ENCODE measurements around the gene EP300.
"Not testable (repeated sequence)": the region's sequence is repeated elsewhere in the genome, so short reads cannot be mapped to it uniquely, and the experiment has no call there.

Gene EP300

GRCh38 chr22:41066341-41066740, 26.1 kb upstream of the EP300 start:
- not testable (repeated sequence) for H3K36me3 ChIP-seq (ENCODE audit: control insufficient read depth in 1 of 2, insufficient read depth in 2 of 2, low read depth in 1 of 2, low read length in 2 of 2); H4K8ac ChIP-seq (ENCODE audit: low read length); H3K14ac ChIP-seq (ENCODE audit: low read length in 2 of 2); H2AK5ac ChIP-seq (ENCODE audit: low read length, severe bottlenecking); H3K79me1 ChIP-seq (replicated peaks; ENCODE audit: low read length, poor library complexity, severe bottlenecking); H3K23ac ChIP-seq (ENCODE audit: low read length in 2 of 2); H3K4me3 ChIP-seq (ENCODE audit: insufficient read depth in 1 of 2, low read depth in 1 of 2, low read length in 2 of 2); DNase-seq; H3K27ac ChIP-seq (ENCODE audit: low read length, poor library complexity, severe bottlenecking); H2BK120ac ChIP-seq (ENCODE audit: low read depth, low read length); H3K18ac ChIP-seq (ENCODE audit: low read depth in 1 of 2, low read length in 2 of 2); H2BK15ac ChIP-seq (ENCODE audit: low read depth, poor library complexity, severe bottlenecking); H3K27me3 ChIP-seq (ENCODE audit: control insufficient read depth in 1 of 2, insufficient read depth in 1 of 2, low read length in 2 of 2); H4K91ac ChIP-seq (ENCODE audit: low read length); H2BK5ac ChIP-seq (ENCODE audit: low read depth, low read length, poor library complexity, severe bottlenecking); H3K4me2 ChIP-seq (ENCODE audit: low read length, poor library complexity, severe bottlenecking); H3K9ac ChIP-seq (ENCODE audit: low read length); H2AFZ ChIP-seq (ENCODE audit: low read depth, low read length); H3K4ac ChIP-seq (ENCODE audit: low read depth in 1 of 2, low read length in 2 of 2); H2BK12ac ChIP-seq (ENCODE audit: low read length in 2 of 2); H3K4me1 ChIP-seq (ENCODE audit: control insufficient read depth, insufficient read depth, low read depth, low read length); H3K9me3 ChIP-seq (ENCODE audit: control insufficient read depth, low read length)
- WGBS = 93% methylated on average over 8 of the region's 8 CpGs

- H4K91ac ChIP-seq (ENCODE audit: low read length); H3K27me3 ChIP-seq (ENCODE audit: control insufficient read depth in 1 of 2, insufficient read depth in 1 of 2, low read length in 2 of 2); H2BK5ac ChIP-seq (ENCODE audit: low read depth, low read length, poor library complexity, severe bottlenecking); H2BK12ac ChIP-seq (ENCODE audit: low read length in 2 of 2); H3K36me3 ChIP-seq (ENCODE audit: control insufficient read depth in 1 of 2, insufficient read depth in 2 of 2, low read depth in 1 of 2, low read length in 2 of 2); H3K4me2 ChIP-seq (ENCODE audit: low read length, poor library complexity, severe bottlenecking); H2AFZ ChIP-seq (ENCODE audit: low read depth, low read length); H3K14ac ChIP-seq (ENCODE audit: low read length in 2 of 2); H2AK5ac ChIP-seq (ENCODE audit: low read length, severe bottlenecking); H3K4ac ChIP-seq (ENCODE audit: low read depth in 1 of 2, low read length in 2 of 2); H3K27ac ChIP-seq (ENCODE audit: low read length, poor library complexity, severe bottlenecking); H3K18ac ChIP-seq (ENCODE audit: low read depth in 1 of 2, low read length in 2 of 2); H2BK120ac ChIP-seq (ENCODE audit: low read depth, low read length); H3K9ac ChIP-seq (ENCODE audit: low read length); H2BK15ac ChIP-seq (ENCODE audit: low read depth, poor library complexity, severe bottlenecking); H3K79me1 ChIP-seq (replicated peaks; ENCODE audit: low read length, poor library complexity, severe bottlenecking); H3K23ac ChIP-seq (ENCODE audit: low read length in 2 of 2); H3K4me1 ChIP-seq (ENCODE audit: control insufficient read depth, insufficient read depth, low read depth, low read length); H3K4me3 ChIP-seq (ENCODE audit: insufficient read depth in 1 of 2, low read depth in 1 of 2, low read length in 2 of 2); DNase-seq; H3K9me3 ChIP-seq (ENCODE audit: control insufficient read depth, low read length): not testable (repeated sequence)
- H4K8ac ChIP-seq (ENCODE audit: low read length) = peak overlapping the region; percentile 28
- 97% methylated on average over 9 of the region's 10 CpGs for WGBS
These were observed 24.4 kb upstream of the EP300 start for GRCh38 chr22:41067968-41068367.

- H3K4me3 ChIP-seq (ENCODE audit: insufficient read depth in 1 of 2, low read depth in 1 of 2, low read length in 2 of 2) = no peak overlapping the region
- DNase-seq = no peak
- no peak overlapping the region for H4K91ac ChIP-seq (ENCODE audit: low read length)
- H3K36me3 ChIP-seq (ENCODE audit: control insufficient read depth in 1 of 2, insufficient read depth in 2 of 2, low read depth in 1 of 2, low read length in 2 of 2) = no peaks in the 10 kb centered on the region
- H4K8ac ChIP-seq (ENCODE audit: low read length) = no peak overlapping the region
- no peak overlapping the region for H2AFZ ChIP-seq (ENCODE audit: low read depth, low read length)
- H3K27me3 ChIP-seq (ENCODE audit: control insufficient read depth in 1 of 2, insufficient read depth in 1 of 2, low read length in 2 of 2) = peaks cover 0 to 10% of the 10 kb centered on the region in 2 experiments
- H2BK5ac ChIP-seq (ENCODE audit: low read depth, low read length, poor library complexity, severe bottlenecking) = no peak overlapping the region
- no peak overlapping the region for H3K4me2 ChIP-seq (ENCODE audit: low read length, poor library complexity, severe bottlenecking)
- H2AK5ac ChIP-seq (ENCODE audit: low read length, severe bottlenecking) = no peak overlapping the region
- 97% methylated on average over 14 of the region's 14 CpGs for WGBS
- H2BK120ac ChIP-seq (ENCODE audit: low read depth, low read length) = no peak overlapping the region
- H3K14ac ChIP-seq (ENCODE audit: low read length in 2 of 2) = no peak overlapping the region
- no peak overlapping the region for H2BK15ac ChIP-seq (ENCODE audit: low read depth, poor library complexity, severe bottlenecking)
- no peak overlapping the region for H3K23ac ChIP-seq (ENCODE audit: low read length in 2 of 2)
- H3K27ac ChIP-seq (ENCODE audit: low read length, poor library complexity, severe bottlenecking) = no peak overlapping the region
- H2BK12ac ChIP-seq (ENCODE audit: low read length in 2 of 2) = no peak overlapping the region
- H3K4ac ChIP-seq (ENCODE audit: low read depth in 1 of 2, low read length in 2 of 2) = no peak overlapping the region
- no peaks in the 10 kb centered on the region for H3K4me1 ChIP-seq (ENCODE audit: control insufficient read depth, insufficient read depth, low read depth, low read length)
- H3K9me3 ChIP-seq (ENCODE audit: control insufficient read depth, low read length) = no peaks in the 10 kb centered on the region
- H3K18ac ChIP-seq (ENCODE audit: low read depth in 1 of 2, low read length in 2 of 2) = no peak overlapping the region
- H3K9ac ChIP-seq (ENCODE audit: low read length) = no peak overlapping the region
- no peaks in the 10 kb centered on the region for H3K79me1 ChIP-seq (replicated peaks; ENCODE audit: low read length, poor library complexity, severe bottlenecking)
These were observed 21.6 kb upstream of the EP300 start for GRCh38 chr22:41070665-41071331.

DNA sequence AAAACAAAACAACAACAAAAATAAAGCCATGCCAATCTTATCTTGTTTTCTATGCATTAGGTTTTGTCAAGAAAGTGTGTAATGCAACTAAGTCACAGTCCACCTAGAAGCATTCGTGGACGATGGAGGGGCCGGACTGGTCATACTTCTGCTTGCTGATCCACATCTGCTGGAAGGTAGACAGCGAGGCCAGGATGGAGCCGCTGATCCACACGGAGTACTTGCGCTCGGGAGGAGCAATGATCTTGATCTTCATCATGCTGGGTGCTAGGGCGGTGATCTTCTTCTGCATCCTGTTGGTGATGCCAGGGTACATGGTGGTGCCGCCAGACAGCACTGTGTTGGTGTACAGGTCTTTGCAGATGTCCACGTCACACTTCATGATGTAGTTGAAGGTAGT, 18.3 kb upstream of the EP300 start:
- Histone ChIP-seq H3K18ac (ENCODE audit: low read depth in 1 of 2, low read length in 2 of 2) (no peak overlapping the region), H4K8ac (ENCODE audit: low read length) (no peak overlapping the region), H3K4me2 (ENCODE audit: low read length, poor library complexity, severe bottlenecking) (no peak overlapping the region), H2BK120ac (ENCODE audit: low read depth, low read length) (no peak overlapping the region), H3K9ac (ENCODE audit: low read length) (no peak overlapping the region), H3K14ac (ENCODE audit: low read length in 2 of 2) (no peak overlapping the region), H4K91ac (ENCODE audit: low read length) (no peak overlapping the region), H3K27ac (ENCODE audit: low read length, poor library complexity, severe bottlenecking) (no peak overlapping the region), H2AFZ (ENCODE audit: low read depth, low read length) (no peak overlapping the region), H3K4me3 (ENCODE audit: insufficient read depth in 1 of 2, low read depth in 1 of 2, low read length in 2 of 2) (no peak overlapping the region), H2AK5ac (ENCODE audit: low read length, severe bottlenecking) (no peak overlapping the region), H3K9me3 (ENCODE audit: control insufficient read depth, low read length) (no peaks in the 10 kb centered on the region), H3K4me1 (ENCODE audit: control insufficient read depth, insufficient read depth, low read depth, low read length) (no peaks in the 10 kb centered on the region), H3K36me3 (ENCODE audit: control insufficient read depth in 1 of 2, insufficient read depth in 2 of 2, low read depth in 1 of 2, low read length in 2 of 2) (no peaks in the 10 kb centered on the region), H3K79me1 (replicated peaks; ENCODE audit: low read length, poor library complexity, severe bottlenecking) (no peaks in the 10 kb centered on the region), H2BK5ac (ENCODE audit: low read depth, low read length, poor library complexity, severe bottlenecking) (no peak overlapping the region), H2BK12ac (ENCODE audit: low read length in 2 of 2) (no peak overlapping the region), H3K27me3 (ENCODE audit: control insufficient read depth in 1 of 2, insufficient read depth in 1 of 2, low read length in 2 of 2) (peaks cover 0 to 6% of the 10 kb centered on the region in 2 experiments), H3K23ac (ENCODE audit: low read length in 2 of 2) (no peak overlapping the region), H2BK15ac (ENCODE audit: low read depth, poor library complexity, severe bottlenecking) (no peak overlapping the region), H3K4ac (ENCODE audit: low read depth in 1 of 2, low read length in 2 of 2) (no peak overlapping the region)
- WGBS = 96% methylated on average over 11 of the region's 11 CpGs
- no peak for DNase-seq

Data from mesenchymal stem cell (in vitro differentiated cells and primary cell).